Bladder microvascular endothelial cell (primary cell): ENCODE results near the gene GNPTG. TPM values are rescaled to one million over a fixed set of nuclear protein-coding genes. Genes with fewer than 3 reads are reported as not detected.

Experiments used
- total RNA-seq: library from RNA; depleted of rRNA; stranded (reverse); fragments of >200 nt; gene quantifications from 2 replicates; pipeline ENCODE4 v1.2.3, GENCODE V29; 2014

GNPTG gene
- 27.7 and 54.7 TPM in 2 replicates for total RNA-seq

DNA sequence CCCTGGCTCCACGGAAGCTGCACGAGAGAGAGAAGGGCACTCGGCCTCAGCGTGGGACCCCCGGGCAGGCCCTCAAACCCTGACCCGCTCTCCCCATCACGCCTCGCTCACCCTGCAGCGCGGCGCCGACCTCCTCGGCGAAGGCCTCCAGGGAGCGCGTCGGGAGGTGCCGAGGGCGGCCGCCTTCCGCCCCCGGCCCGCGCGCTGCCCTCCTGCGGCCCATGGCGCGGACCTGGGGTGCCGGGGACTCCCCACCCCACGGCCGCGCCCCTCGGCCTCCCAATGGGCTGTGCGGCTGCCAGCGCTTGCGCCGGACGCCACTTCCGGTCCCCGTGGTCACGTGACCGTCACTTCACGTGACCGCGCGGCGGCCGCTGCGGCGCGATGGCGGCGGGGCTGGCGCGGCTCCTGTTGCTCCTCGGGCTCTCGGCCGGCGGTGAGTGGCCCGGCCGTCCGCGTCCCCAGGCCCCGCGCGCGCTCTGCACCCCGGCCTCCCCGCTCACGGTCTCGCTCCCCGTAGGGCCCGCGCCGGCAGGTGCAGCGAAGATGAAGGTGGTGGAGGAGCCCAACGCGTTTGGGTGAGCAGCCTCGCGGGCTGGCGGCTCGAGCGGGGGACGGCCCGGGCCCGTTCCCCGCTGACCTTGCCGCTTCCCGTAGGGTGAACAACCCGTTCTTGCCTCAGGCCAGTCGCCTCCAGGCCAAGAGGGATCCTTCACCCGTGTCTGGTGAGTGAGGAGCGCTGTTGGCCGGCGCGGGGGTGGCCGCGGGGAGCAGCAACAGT, at the start of gene GNPTG, which contains the start of gene TSR3:
Gene GNPTG, plus strand, starts transcription at position 350 of the 781 bp plus-strand sequence. Its CDS starts 35 bp downstream, at position 385.
Gene TSR3, minus strand, starts transcription at position 297 of the 781 bp plus-strand sequence. Its CDS starts 74 bp downstream, at position 223.

DNA sequence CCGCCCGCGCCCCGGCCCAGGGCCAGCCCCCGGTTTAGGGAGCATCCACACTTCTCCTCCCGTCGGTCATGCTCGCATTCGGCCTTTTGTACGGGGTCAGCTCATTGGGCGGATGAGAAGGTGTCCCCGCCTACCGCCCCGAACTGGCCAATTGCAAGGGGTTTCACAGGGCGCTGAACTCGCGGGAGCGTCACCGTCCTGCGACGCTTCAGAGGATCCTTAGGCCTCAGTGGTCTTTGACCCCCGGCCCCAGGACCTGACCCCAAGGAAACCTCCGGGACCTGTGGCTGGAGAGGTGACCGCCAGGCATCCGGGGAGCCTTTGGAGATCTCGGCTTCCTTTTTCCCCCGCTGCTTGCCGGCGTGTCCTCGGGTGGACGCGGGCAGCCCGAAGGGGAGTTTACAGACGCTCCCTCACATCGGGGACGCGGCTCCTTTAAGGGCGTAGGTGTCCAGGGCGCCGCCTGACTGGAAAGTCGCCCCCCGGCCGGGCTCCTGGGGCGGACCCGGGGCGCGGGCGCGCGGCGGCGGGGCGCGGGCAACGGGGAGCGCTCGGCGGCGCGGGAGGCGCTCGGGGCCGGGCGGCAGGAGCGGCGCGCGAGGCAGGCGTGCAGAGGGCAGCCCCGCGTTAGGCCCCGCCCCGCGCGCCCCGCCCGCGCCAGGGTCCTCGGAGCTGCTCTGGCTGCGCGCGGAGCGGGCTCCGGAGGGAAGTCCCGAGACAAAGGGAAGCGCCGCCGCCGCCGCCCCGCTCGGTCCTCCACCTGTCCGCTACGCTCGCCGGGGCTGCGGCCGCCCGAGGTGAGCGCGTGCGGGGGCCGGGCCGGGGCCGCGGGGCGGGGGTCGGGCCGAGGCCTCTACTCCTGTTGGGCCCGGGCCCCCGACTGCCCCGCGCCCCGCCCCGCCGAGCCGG, 42.5 kb upstream of the GNPTG start, which contains the start of gene UBE2I:
Gene UBE2I, plus strand, starts transcription at position 660 of the 909 bp plus-strand sequence. CDS start 4,395 bp downstream, outside the sequence.

DNA sequence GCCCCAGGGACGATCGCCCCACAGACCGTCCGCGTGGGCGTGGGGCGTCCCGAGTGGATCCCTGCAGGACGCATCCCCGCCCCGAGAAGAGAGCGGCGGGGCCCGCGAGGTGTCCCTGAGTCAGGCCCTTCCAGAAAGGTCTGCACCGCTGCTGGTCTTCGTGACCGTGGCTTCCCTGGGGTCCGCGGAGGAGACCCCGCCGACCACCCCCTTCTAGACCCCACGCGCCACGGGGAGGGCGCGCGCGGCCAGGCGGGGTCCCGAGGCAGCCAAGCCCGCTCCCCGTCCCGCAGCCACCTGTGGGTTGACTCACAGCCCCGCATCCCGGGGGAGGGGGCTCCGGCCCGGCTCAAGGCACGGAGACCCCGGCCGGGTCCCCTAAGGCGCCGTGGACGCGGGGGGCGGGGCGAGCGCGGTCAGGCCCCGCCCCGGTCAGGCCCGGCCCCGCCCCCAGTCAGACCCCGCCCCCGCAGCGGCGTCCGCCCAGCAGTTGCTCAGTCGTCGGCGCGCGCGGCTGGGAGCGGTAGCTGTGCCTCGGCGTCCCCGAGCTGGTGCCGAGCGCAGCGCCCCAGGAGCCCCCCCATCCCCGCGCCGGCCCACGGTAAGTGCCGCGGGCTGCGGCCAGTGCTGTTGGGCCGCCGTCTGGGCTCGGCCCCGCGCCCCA, 18.4 kb upstream of the GNPTG start, which contains the start of gene BAIAP3:
Gene BAIAP3, plus strand, starts transcription at position 497 of the 664 bp plus-strand sequence. CDS start 4,905 bp downstream, outside the sequence.

Other genes with a start within 250 kb of the GNPTG start
- 0.31 and 1.1 TPM in 2 replicates for gene CACNA1H, start 198.8 kb upstream of the GNPTG start, total RNA-seq
- not detected in 2 replicates for gene TPSG1, start 126.7 kb upstream of the GNPTG start, total RNA-seq
- gene TPSB2, start 121.7 kb upstream of the GNPTG start, total RNA-seq, result not detected in 2 replicates
- not detected in 2 replicates for gene TPSAB1, start 111.2 kb upstream of the GNPTG start, total RNA-seq
- gene TPSD1, start 95.9 kb upstream of the GNPTG start, total RNA-seq, result not detected in 2 replicates
- 33.7 and 65.7 TPM in 2 replicates for gene UBE2I, start 42.3 kb upstream of the GNPTG start, total RNA-seq
- 1.0 and 3.7 TPM in 2 replicates for gene BAIAP3, start 18.3 kb upstream of the GNPTG start, total RNA-seq
- 50.3 and 52.1 TPM in 2 replicates for gene TSR3, start 53 bp upstream of the GNPTG start, total RNA-seq
- 5.7 and 13.5 TPM in 2 replicates for gene UNKL, start 62.8 kb downstream of the GNPTG start, total RNA-seq
- gene UQCC4, start 68.8 kb downstream of the GNPTG start, total RNA-seq, result 16.4 and 20.7 TPM in 2 replicates
- not detected in 2 replicates for gene PERCC1, start 79.1 kb downstream of the GNPTG start, total RNA-seq
- gene CCDC154, start 92.6 kb downstream of the GNPTG start, total RNA-seq, result under 0.01 and 0.25 TPM in 2 replicates
- gene CLCN7, start 123.1 kb downstream of the GNPTG start, total RNA-seq, result 44.7 and 105 TPM in 2 replicates
- gene PTX4, start 137.0 kb downstream of the GNPTG start, total RNA-seq, result 0.13 and 0.16 TPM in 2 replicates
- gene TELO2, start 141.4 kb downstream of the GNPTG start, total RNA-seq, result 15.2 and 20.0 TPM in 2 replicates
- 57.5 and 67.7 TPM in 2 replicates for gene TMEM204, start 181.7 kb downstream of the GNPTG start, total RNA-seq